Effector memory CD4-positive, alpha-beta T cell (primary cell): ENCODE results near the gene ZNF740.
A peak's percentile ranks its signal among the peaks of the same experiment; 100 is the strongest.

Source experiments
- DNase-seq, 3 donors: peaks; one replicate each; pipeline ENCODE4 v3.0.0-alpha.2; 2020
- H3K27ac ChIP-seq: 2 replicates; pipeline ENCODE4 v1.7.0; 2013; ENCODE audit warnings: mild to moderate bottlenecking, low read length, moderate library complexity; ENCODE audit not compliant: insufficient read depth, poor library complexity, severe bottlenecking
- H3K27me3 ChIP-seq: replicated peaks from 2 replicates; pipeline ENCODE4 v1.7.0; 2013; ENCODE audit warnings: mild to moderate bottlenecking, low read length; ENCODE audit not compliant: insufficient read depth, control insufficient read depth, poor library complexity, severe bottlenecking
- H3K36me3 ChIP-seq: 2 replicates; pipeline ENCODE4 v1.7.0; 2013; ENCODE audit warnings: mild to moderate bottlenecking, low read length, moderate library complexity; ENCODE audit not compliant: control insufficient read depth, insufficient read depth
- H3K4me1 ChIP-seq: 2 replicates; pipeline ENCODE4 v1.7.0; 2013; ENCODE audit warnings: low read length, mild to moderate bottlenecking; ENCODE audit not compliant: control insufficient read depth, insufficient read depth, poor library complexity, severe bottlenecking
- H3K4me3 ChIP-seq: 2 replicates; pipeline ENCODE4 v1.7.0; 2013; ENCODE audit warnings: low read length, low read depth, mild to moderate bottlenecking; ENCODE audit not compliant: insufficient read depth, poor library complexity, severe bottlenecking
- H3K9me3 ChIP-seq: 2 replicates; pipeline ENCODE4 v1.7.0; 2013; ENCODE audit warnings: mild to moderate bottlenecking, low read length, moderate library complexity; ENCODE audit not compliant: control insufficient read depth

Gene ZNF740

GRCh38 chr12:53182903-53183302 is 2.4 kb downstream of the ZNF740 start:
- H3K36me3 ChIP-seq: peaks cover 58% of the 10 kb centered on the region
- no peak overlapping the region for H3K27ac ChIP-seq
- H3K4me3 ChIP-seq: no peak overlapping the region
- no peaks in the 10 kb centered on the region for H3K27me3 ChIP-seq
- no peaks in the 10 kb centered on the region for H3K9me3 ChIP-seq
- no peak for DNase-seq
- peaks cover 28% of the 10 kb centered on the region for H3K4me1 ChIP-seq

GRCh38 chr12:53184828-53185227 is 4.3 kb downstream of the ZNF740 start:
- H3K9me3 ChIP-seq: no peaks in the 10 kb centered on the region
- no peak for DNase-seq
- H3K4me1 ChIP-seq: peaks cover 20% of the 10 kb centered on the region
- H3K36me3 ChIP-seq: peaks cover 70% of the 10 kb centered on the region
- no peaks in the 10 kb centered on the region for H3K27me3 ChIP-seq
- H3K4me3 ChIP-seq: no peak overlapping the region
- no peak overlapping the region for H3K27ac ChIP-seq

GRCh38 chr12:53185582-53186153 is 5.1 kb downstream of the ZNF740 start:
- Histone ChIP-seq H3K4me3 (no peak overlapping the region), H3K4me1 (peaks cover 23% of the 10 kb centered on the region), H3K27me3 (no peaks in the 10 kb centered on the region), H3K27ac (no peak overlapping the region), H3K9me3 (no peaks in the 10 kb centered on the region), H3K36me3 (peaks cover 72% of the 10 kb centered on the region)
- DNase-seq: no peak

- H3K27me3 ChIP-seq: no peaks in the 10 kb centered on the region
- H3K4me1 ChIP-seq: peaks cover 15% of the 10 kb centered on the region
- no peak for DNase-seq
- no peaks in the 10 kb centered on the region for H3K9me3 ChIP-seq
- H3K36me3 ChIP-seq: peaks cover 82% of the 10 kb centered on the region
- H3K4me3 ChIP-seq: no peak overlapping the region
- H3K27ac ChIP-seq: no peak overlapping the region
Measured at GRCh38 chr12:53186745-53187144, 6.2 kb downstream of the ZNF740 start.

- H3K4me3 ChIP-seq: no peak overlapping the region
- H3K4me1 ChIP-seq: peaks cover 10% of the 10 kb centered on the region
- H3K36me3 ChIP-seq: peaks cover 82% of the 10 kb centered on the region
- no peaks in the 10 kb centered on the region for H3K9me3 ChIP-seq
- no peak overlapping the region for H3K27ac ChIP-seq
- H3K27me3 ChIP-seq: no peaks in the 10 kb centered on the region
- DNase-seq: no peak
Measured at GRCh38 chr12:53187145-53187899, 6.8 kb downstream of the ZNF740 start.

GRCh38 chr12:53190108-53190729 is 9.7 kb downstream of the ZNF740 start:
- peaks cover 86% of the 10 kb centered on the region for H3K36me3 ChIP-seq

GRCh38 chr12:53191096-53191884 is 10.8 kb downstream of the ZNF740 start:
- Histone ChIP-seq H3K36me3 (peaks cover 86% of the 10 kb centered on the region), H3K27ac (no peak overlapping the region), H3K27me3 (no peaks in the 10 kb centered on the region), H3K4me3 (no peak overlapping the region), H3K4me1 (peaks cover 5% of the 10 kb centered on the region), H3K9me3 (no peaks in the 10 kb centered on the region)
- no peak for DNase-seq

More at GRCh38 chr12:53190108-53190729, 9.7 kb downstream of the ZNF740 start:
- Histone ChIP-seq H3K27me3 (no peaks in the 10 kb centered on the region), H3K27ac (no peak overlapping the region), H3K4me3 (no peak overlapping the region), H3K9me3 (no peaks in the 10 kb centered on the region), H3K4me1 (peaks cover 5% of the 10 kb centered on the region)
- peak in 2 of 3 donors; percentile 15 to 28 for DNase-seq

- Histone ChIP-seq H3K9me3 (no peaks in the 10 kb centered on the region), H3K36me3 (peaks cover 86% of the 10 kb centered on the region), H3K27ac (no peak overlapping the region), H3K4me3 (no peak overlapping the region), H3K27me3 (no peaks in the 10 kb centered on the region), H3K4me1 (peaks cover 5% of the 10 kb centered on the region)
- no peak for DNase-seq
Measured at GRCh38 chr12:53191885-53192530, 11.5 kb downstream of the ZNF740 start.

GRCh38 chr12:53192531-53193021 is 12.1 kb downstream of the ZNF740 start:
- peaks cover 86% of the 10 kb centered on the region for H3K36me3 ChIP-seq
- no peak overlapping the region for H3K27ac ChIP-seq
- DNase-seq: no peak
- no peak overlapping the region for H3K4me3 ChIP-seq
- no peaks in the 10 kb centered on the region for H3K9me3 ChIP-seq
- H3K4me1 ChIP-seq: peaks cover 8% of the 10 kb centered on the region
- H3K27me3 ChIP-seq: no peaks in the 10 kb centered on the region
